GM21390 (cell line): ENCODE data around the gene MRPL49.
A peak's percentile ranks its signal among the peaks of the same experiment; 100 is the strongest.

Experiments used
- ATAC-seq: cut with Tn5 transposase; IDR thresholded peaks from one replicate; pipeline ENCODE4 v1.9.1; 2021; ENCODE audit not compliant: unreplicated experiment

MRPL49 gene

GRCh38 chr11:65102142-65103095, 19.7 kb upstream of the MRPL49 start:
- ATAC-seq: no peak

GRCh38 chr11:65103476-65103875, 18.6 kb upstream of the MRPL49 start:
- ATAC-seq: no peak

- no peak for ATAC-seq
These were observed 17.5 kb upstream of the MRPL49 start for GRCh38 chr11:65104628-65105027.

- ATAC-seq: no peak
These were observed 15.0 kb upstream of the MRPL49 start for GRCh38 chr11:65107078-65107477.

GRCh38 chr11:65107751-65108468, 14.2 kb upstream of the MRPL49 start:
- no peak for ATAC-seq

GRCh38 chr11:65108469-65109123, 13.5 kb upstream of the MRPL49 start:
- no peak for ATAC-seq

GRCh38 chr11:65109231-65110198, 12.6 kb upstream of the MRPL49 start:
- ATAC-seq: no peak

GRCh38 chr11:65110354-65110861, 11.7 kb upstream of the MRPL49 start:
- ATAC-seq: peak; percentile 30

GRCh38 chr11:65111159-65111743, 10.9 kb upstream of the MRPL49 start:
- no peak for ATAC-seq

GRCh38 chr11:65111744-65112545, 10.2 kb upstream of the MRPL49 start, which contains the start of gene TM7SF2:
Gene TM7SF2, plus strand, starts transcription at chr11:65111872. Its CDS starts 144 bp downstream, at chr11:65112016.
- ATAC-seq: peak; percentile 58

GRCh38 chr11:65112546-65113360, 9.4 kb upstream of the MRPL49 start:
- no peak for ATAC-seq

- ATAC-seq: no peak
These were observed 8.8 kb upstream of the MRPL49 start for GRCh38 chr11:65113361-65113756.

GRCh38 chr11:65113839-65114238, 8.3 kb upstream of the MRPL49 start:
- ATAC-seq: no peak

GRCh38 chr11:65114538-65115171, 7.5 kb upstream of the MRPL49 start:
- ATAC-seq: no peak

- no peak for ATAC-seq
These were observed 6.6 kb upstream of the MRPL49 start for GRCh38 chr11:65115361-65116082.

- no peak for ATAC-seq
These were observed 5.5 kb upstream of the MRPL49 start for GRCh38 chr11:65116370-65117205.
